ENCODE measurements around the gene ANKRD29.

Gene ANKRD29

GRCh38 chr18:23694637-23695430, 32.1 kb upstream of the ANKRD29 start:
- no peak for TF ChIP-seq CTCF (IDR thresholded peaks at IDR 0.05; ENCODE audit: low read depth, low read length, missing control alignments)
- no peak overlapping the region for H3K4me3 ChIP-seq (replicated peaks; ENCODE audit: low read depth, low read length)
- DNase-seq (ENCODE audit: extremely low read depth, low read depth), result no peak

GRCh38 chr18:23693846-23694245, 31.1 kb upstream of the ANKRD29 start:
- DNase-seq (ENCODE audit: extremely low read depth, low read depth), result no peak
- no peak overlapping the region for H3K4me3 ChIP-seq (replicated peaks; ENCODE audit: low read depth, low read length)
- no peak for TF ChIP-seq CTCF (IDR thresholded peaks at IDR 0.05; ENCODE audit: low read depth, low read length, missing control alignments)

- TF ChIP-seq CTCF (IDR thresholded peaks at IDR 0.05; ENCODE audit: low read depth, low read length, missing control alignments), result no peak
- peak overlapping the region; percentile 49 for H3K4me3 ChIP-seq (replicated peaks; ENCODE audit: low read depth, low read length)
- DNase-seq (ENCODE audit: extremely low read depth, low read depth), result no peak
Measured at GRCh38 chr18:23690505-23691068, 27.9 kb upstream of the ANKRD29 start.

- TF ChIP-seq CTCF (IDR thresholded peaks at IDR 0.05; ENCODE audit: low read depth, low read length, missing control alignments), result no peak
- peak overlapping the region; percentile 49 for H3K4me3 ChIP-seq (replicated peaks; ENCODE audit: low read depth, low read length)
- no peak for DNase-seq (ENCODE audit: extremely low read depth, low read depth)
Measured at GRCh38 chr18:23689616-23690504, 27.1 kb upstream of the ANKRD29 start.

- H3K4me3 ChIP-seq (replicated peaks; ENCODE audit: low read depth, low read length), result peak within 1 kb of the TSS; percentile 49
- peak; percentile 18 for TF ChIP-seq CTCF (IDR thresholded peaks at IDR 0.05; ENCODE audit: low read depth, low read length, missing control alignments)
- DNase-seq (ENCODE audit: extremely low read depth, low read depth), result no peak
Measured at GRCh38 chr18:23689031-23689615, 26.4 kb upstream of the ANKRD29 start, which contains the start of gene LAMA3. TSS of gene LAMA3 (plus strand) at chr18:23689453. CDS start at chr18:23689684, 231 bp downstream.

- no peak for DNase-seq (ENCODE audit: extremely low read depth, low read depth)
- H3K4me3 ChIP-seq (replicated peaks; ENCODE audit: low read depth, low read length), result no peak overlapping the region
- no peak for TF ChIP-seq CTCF (IDR thresholded peaks at IDR 0.05; ENCODE audit: low read depth, low read length, missing control alignments)
Measured at GRCh38 chr18:23688528-23688927, 25.8 kb upstream of the ANKRD29 start.
